Choroid plexus epithelial cell (primary cell): ENCODE data around the gene KIF18B.

Source experiments
- DNase-seq: peaks from one replicate; pipeline ENCODE4 v3.0.0-alpha.2; 2010; ENCODE audit warnings: low read depth
- H3K4me3 ChIP-seq: 2 replicates; pipeline ENCODE4 v1.5.1; 2011; ENCODE audit warnings: low read depth, mild to moderate bottlenecking, control low read depth, low read length, moderate library complexity
- TF ChIP-seq, protein P1 (sequence below): conservative IDR thresholded peaks from 2 replicates; pipeline ENCODE4 v1.5.1; 2011; ENCODE audit warnings: low read depth, mild to moderate bottlenecking, control low read depth, inconsistent platforms, low read length, moderate library complexity

KIF18B gene

DNA sequence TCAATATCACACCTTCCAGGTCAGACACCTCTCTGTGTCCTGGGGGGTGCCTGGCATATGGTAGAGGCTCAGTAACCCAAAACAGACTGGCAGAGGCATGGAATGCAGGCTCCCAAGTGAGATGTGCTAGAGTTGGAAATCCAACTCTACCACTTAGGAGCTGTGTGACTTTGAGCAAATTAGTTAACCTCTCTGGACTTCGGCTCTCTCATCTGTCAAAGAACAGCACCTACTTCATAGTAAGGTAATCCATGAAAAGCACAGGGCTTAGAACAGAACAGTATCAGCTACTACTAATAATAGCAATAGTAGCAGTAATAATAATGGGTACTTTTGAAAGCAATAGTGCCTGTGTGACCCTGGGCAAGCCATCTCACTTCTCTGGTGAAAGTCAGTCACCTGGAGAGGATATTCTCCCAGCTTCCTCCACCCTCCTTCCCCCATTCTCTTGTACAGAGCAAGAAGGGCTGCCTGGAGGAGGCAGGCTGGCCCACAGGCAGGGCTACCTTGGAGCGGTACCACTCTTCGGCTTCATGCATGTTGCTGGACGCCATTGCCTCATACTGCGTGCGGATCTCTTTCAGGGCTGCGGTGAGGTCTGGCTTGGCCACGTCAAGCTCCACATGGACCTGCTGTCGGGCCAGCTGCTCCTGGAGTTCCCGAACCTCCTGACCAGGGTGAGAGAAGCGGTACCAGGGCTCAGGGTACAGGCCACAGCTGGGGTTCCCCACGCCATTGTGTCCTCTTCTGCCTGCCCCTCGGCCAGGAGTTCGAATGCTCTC is 34.6 kb downstream of the KIF18B start:
- no peak for DNase-seq
- H3K4me3 ChIP-seq = no peak overlapping the region
- TF ChIP-seq, protein P1, sequence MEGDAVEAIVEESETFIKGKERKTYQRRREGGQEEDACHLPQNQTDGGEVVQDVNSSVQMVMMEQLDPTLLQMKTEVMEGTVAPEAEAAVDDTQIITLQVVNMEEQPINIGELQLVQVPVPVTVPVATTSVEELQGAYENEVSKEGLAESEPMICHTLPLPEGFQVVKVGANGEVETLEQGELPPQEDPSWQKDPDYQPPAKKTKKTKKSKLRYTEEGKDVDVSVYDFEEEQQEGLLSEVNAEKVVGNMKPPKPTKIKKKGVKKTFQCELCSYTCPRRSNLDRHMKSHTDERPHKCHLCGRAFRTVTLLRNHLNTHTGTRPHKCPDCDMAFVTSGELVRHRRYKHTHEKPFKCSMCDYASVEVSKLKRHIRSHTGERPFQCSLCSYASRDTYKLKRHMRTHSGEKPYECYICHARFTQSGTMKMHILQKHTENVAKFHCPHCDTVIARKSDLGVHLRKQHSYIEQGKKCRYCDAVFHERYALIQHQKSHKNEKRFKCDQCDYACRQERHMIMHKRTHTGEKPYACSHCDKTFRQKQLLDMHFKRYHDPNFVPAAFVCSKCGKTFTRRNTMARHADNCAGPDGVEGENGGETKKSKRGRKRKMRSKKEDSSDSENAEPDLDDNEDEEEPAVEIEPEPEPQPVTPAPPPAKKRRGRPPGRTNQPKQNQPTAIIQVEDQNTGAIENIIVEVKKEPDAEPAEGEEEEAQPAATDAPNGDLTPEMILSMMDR = no peak

DNA sequence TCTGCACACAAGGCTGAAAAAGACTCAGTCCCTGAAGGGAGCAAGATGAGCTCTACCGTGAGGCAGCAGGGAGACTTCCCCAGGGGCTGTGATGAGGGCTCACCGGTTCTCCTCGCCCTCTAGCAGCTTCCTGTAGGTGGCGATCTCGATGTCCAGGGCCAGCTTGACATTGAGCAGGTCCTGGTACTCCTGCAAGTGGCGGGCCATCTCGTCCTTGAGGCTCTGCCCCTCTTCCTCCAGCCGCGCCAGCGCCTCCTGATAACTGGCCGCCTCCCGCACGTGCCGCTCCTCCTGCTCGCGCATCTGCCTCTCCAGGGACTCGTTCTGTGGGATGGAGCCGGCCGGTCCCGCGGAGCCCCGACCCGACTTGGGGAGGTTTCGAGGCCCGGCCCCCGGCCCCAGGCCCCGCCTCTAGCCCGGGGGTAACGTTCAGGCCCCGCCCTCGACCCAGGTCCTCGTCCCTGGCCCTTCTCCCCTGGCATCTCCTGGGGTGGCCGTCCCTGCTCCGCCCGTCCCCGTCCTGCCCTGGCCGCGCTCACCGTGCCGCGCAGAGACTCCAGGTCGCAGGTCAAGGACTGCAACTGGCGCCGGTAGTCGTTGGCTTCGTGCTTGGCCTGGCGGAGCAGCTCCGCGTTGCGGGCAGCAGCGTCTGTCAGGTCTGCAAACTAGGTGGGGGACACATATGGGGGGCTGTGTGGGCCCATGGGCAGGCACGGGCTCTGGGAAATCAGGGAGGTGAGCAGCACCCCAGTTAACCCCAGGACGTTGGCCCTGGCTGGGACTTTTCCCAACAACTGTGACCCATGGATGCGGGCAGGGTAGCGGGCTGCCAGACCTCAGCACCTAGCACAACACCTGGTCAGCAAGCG is 36.2 kb downstream of the KIF18B start:
- DNase-seq = peak; percentile 60

DNA sequence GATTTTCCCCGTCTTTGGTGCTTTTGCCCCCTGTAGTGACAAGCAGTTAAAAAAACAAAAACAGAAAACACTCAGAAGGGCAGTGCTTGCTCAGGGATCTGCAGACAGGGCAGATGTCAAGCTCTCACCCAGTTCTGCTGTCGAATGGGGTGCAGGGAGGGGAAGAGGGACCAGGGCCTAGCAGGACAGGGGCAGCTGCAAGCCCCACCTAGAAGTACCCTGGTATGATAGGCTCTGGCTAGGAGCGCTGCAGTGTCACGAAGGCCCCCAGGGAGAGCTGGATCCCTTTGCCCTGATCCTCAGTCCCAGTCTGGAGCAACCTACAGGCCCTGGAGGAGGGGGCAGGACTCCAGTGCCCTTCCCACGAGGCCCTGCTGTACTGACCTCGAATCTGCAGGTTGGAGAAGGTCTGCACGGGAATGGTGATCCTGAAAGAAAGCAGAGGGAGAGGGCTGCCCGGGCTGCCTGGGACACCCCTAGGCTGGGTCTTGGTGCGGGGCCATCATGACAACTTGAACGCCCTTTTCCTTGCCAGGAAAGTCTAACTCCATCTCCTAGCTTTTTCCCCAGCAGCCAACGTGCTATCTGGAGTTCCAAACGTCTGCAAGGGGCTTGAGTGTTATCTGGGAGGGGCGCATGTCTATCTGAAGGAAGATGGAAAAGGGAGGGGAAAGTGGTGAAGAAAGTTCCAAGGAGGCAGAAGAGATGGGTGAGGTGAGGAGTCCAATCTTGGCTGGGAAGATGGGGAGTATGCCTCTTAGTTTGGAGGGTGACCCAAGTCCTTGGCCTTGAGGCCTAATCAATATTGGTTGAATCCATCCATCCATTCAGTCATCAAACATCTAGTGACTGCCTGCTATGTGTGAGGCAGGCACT is 37.1 kb downstream of the KIF18B start:
- H3K4me3 ChIP-seq = no peak overlapping the region
- TF ChIP-seq, protein P1 = no peak
- DNase-seq = no peak

More for the DNA sequence above, 36.2 kb downstream of the KIF18B start:
- H3K4me3 ChIP-seq = peak overlapping the region; percentile 24
- TF ChIP-seq, protein P1 = peak; percentile 67

DNA sequence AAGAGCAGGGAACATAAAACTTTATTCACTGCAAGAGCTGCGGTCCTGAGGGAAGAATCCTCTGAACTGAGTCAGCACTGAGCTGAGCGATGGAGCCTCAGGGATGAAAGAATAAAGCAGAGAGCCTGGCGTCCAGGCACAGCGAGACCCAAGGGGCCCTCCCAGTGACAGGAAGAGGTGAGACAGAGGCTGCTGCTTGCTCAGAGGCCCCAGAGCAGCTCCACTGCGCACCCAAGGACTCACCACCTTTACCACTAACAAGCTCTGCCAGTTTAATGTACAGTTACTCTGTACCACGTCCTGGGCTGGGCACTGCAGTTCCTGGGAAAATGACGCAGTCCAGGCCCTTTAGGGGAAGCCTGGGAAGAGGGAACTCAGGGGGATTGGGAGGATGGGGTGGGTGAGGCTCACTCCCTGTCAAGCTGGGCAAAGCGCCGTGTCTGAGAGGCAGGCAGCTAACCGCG is 37.9 kb downstream of the KIF18B start:
- peak; percentile 56 for DNase-seq
- no peak overlapping the region for H3K4me3 ChIP-seq
- TF ChIP-seq, protein P1 = no peak

DNA sequence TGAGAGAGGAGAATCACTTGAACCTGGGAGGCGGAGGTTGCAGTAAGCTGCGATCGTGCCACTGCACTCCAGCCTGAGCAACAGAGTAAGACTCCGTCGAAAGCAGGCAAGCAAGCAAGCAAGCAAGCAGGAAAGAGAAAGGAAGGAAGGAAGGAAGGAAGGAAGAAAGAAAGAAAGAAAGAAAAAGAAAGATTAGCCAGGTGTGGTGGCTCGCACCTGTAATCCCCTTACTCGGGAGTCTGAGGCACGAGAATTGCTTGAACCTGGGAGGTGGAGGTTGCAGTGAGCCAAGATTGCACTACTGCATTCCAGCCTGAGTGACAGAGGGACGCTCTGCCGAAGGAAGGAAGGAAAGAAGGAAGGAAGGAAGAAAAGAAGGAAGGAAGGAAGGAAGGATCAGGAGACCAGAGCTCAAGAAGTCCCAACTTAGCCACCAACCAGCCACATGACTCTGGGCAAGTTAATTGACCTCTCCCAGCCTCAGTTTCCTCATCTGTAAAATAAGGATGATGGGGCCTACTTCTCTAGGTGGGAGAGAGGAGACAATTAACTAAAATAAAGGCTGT is 38.7 kb downstream of the KIF18B start:
- DNase-seq = no peak
- TF ChIP-seq, protein P1 = no peak
- H3K4me3 ChIP-seq = no peak overlapping the region

DNA sequence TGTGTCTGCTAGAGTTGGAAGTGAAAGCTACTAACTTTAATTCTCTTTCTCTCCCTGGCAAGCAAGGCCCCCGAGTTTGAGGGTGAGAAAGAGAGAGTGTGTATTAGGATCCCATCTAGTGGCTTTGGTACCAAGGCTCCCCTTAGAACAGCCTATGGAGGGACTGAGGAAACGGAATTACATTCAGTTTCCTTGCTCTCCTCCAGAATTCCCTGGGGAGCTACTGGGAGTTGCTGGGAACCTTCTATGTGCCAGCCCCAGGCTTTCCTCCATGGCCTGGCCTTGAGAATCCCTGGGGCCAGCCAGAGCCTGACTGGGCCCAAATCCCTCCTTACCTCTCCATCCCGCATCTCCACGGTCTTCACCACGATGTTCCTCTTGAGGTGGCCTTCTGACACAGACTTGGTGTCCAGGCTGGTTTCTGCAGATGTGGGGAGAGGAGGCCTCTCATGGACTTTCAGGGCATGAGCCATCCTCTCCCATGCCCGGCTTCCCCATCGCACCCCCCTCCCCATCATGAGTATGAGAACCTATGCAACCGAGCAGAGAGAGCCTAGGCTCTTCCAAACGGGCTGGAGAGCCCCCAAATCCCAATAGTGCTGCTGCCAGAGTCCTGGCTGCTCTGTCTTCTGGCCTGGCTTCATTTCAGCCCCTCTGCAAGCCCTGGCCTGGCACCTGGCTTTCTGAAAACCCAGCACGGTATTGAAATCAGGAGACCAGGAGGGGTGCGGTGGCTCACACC is 39.7 kb downstream of the KIF18B start:
- DNase-seq = no peak
- TF ChIP-seq, protein P1 = no peak
- H3K4me3 ChIP-seq = no peak overlapping the region
